NB4 (cell line): ENCODE results near the gene DTL.

ENCODE experiments used
- POLR2A ChIP-seq: IDR thresholded peaks from 2 replicates; pipeline ENCODE4 v1.6.1; 2011; ENCODE audit warnings: mild to moderate bottlenecking; ENCODE audit not compliant: insufficient read length; ENCODE audit errors: extremely low read depth
- TF ChIP-seq, protein P1 (sequence below): IDR thresholded peaks from one replicate; pipeline ENCODE4 v1.5.1; 2012; ENCODE audit warnings: low read depth, low read length

- TF ChIP-seq, protein P1, sequence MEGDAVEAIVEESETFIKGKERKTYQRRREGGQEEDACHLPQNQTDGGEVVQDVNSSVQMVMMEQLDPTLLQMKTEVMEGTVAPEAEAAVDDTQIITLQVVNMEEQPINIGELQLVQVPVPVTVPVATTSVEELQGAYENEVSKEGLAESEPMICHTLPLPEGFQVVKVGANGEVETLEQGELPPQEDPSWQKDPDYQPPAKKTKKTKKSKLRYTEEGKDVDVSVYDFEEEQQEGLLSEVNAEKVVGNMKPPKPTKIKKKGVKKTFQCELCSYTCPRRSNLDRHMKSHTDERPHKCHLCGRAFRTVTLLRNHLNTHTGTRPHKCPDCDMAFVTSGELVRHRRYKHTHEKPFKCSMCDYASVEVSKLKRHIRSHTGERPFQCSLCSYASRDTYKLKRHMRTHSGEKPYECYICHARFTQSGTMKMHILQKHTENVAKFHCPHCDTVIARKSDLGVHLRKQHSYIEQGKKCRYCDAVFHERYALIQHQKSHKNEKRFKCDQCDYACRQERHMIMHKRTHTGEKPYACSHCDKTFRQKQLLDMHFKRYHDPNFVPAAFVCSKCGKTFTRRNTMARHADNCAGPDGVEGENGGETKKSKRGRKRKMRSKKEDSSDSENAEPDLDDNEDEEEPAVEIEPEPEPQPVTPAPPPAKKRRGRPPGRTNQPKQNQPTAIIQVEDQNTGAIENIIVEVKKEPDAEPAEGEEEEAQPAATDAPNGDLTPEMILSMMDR = peak; percentile 20
- no peak for TF ChIP-seq POLR2A
Measured at GRCh38 chr1:212070720-212071302, 35.3 kb downstream of the DTL start.
